ENCODE measurements around the gene IGF2BP2.
"Not testable (repeated sequence)": the region's sequence is repeated elsewhere in the genome, so short reads cannot be mapped to it uniquely, and the experiment has no call there.

IGF2BP2 gene

GRCh38 chr3:185640308-185640707, 184.5 kb downstream of the IGF2BP2 start:
- in situ Hi-C loops (cut with HindIII; ENCODE audit: low sequenced_read_pairs), result no loop called here
- TF ChIP-seq, protein P1, sequence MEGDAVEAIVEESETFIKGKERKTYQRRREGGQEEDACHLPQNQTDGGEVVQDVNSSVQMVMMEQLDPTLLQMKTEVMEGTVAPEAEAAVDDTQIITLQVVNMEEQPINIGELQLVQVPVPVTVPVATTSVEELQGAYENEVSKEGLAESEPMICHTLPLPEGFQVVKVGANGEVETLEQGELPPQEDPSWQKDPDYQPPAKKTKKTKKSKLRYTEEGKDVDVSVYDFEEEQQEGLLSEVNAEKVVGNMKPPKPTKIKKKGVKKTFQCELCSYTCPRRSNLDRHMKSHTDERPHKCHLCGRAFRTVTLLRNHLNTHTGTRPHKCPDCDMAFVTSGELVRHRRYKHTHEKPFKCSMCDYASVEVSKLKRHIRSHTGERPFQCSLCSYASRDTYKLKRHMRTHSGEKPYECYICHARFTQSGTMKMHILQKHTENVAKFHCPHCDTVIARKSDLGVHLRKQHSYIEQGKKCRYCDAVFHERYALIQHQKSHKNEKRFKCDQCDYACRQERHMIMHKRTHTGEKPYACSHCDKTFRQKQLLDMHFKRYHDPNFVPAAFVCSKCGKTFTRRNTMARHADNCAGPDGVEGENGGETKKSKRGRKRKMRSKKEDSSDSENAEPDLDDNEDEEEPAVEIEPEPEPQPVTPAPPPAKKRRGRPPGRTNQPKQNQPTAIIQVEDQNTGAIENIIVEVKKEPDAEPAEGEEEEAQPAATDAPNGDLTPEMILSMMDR (IDR thresholded peaks at IDR 0.05; ENCODE audit: low read depth, low read length), result no peak
- no peak overlapping the region for H3K4me3 ChIP-seq (ENCODE audit: low read depth, low read length)
- DNase-seq (ENCODE audit: low read depth, low spot score), result no peak

- no peak for DNase-seq (ENCODE audit: low read depth, low spot score)
- in situ Hi-C loops (cut with HindIII; ENCODE audit: low sequenced_read_pairs), result no loop called here
- TF ChIP-seq, protein P1 (IDR thresholded peaks at IDR 0.05; ENCODE audit: low read depth, low read length), result no peak
- no peak overlapping the region for H3K4me3 ChIP-seq (ENCODE audit: low read depth, low read length)
Observed at GRCh38 chr3:185639632-185640206, 185.1 kb downstream of the IGF2BP2 start.

- H3K4me3 ChIP-seq (ENCODE audit: low read depth, low read length); DNase-seq (ENCODE audit: low read depth, low spot score); in situ Hi-C loops (cut with HindIII; ENCODE audit: low sequenced_read_pairs): not testable (repeated sequence)
Observed at GRCh38 chr3:185638651-185639050, 186.2 kb downstream of the IGF2BP2 start.

- TF ChIP-seq, protein P1 (IDR thresholded peaks at IDR 0.05; ENCODE audit: low read depth, low read length), result no peak
- no peak for DNase-seq (ENCODE audit: low read depth, low spot score)
- no peak overlapping the region for H3K4me3 ChIP-seq (ENCODE audit: low read depth, low read length)
- in situ Hi-C loops (cut with HindIII; ENCODE audit: low sequenced_read_pairs), result no loop called here
Observed at GRCh38 chr3:185637388-185637787, 187.5 kb downstream of the IGF2BP2 start.

- DNase-seq (ENCODE audit: low read depth, low spot score), result no peak
- H3K4me3 ChIP-seq (ENCODE audit: low read depth, low read length), result no peak overlapping the region
- in situ Hi-C loops (cut with HindIII; ENCODE audit: low sequenced_read_pairs), result no loop called here
- TF ChIP-seq, protein P1 (IDR thresholded peaks at IDR 0.05; ENCODE audit: low read depth, low read length), result no peak
Observed at GRCh38 chr3:185632996-185633395, 191.8 kb downstream of the IGF2BP2 start.

- no peak overlapping the region for H3K4me3 ChIP-seq (ENCODE audit: low read depth, low read length)
- in situ Hi-C loops (cut with HindIII; ENCODE audit: low sequenced_read_pairs), result no loop called here
- no peak for DNase-seq (ENCODE audit: low read depth, low spot score)
- TF ChIP-seq, protein P1 (IDR thresholded peaks at IDR 0.05; ENCODE audit: low read depth, low read length), result no peak
Observed at GRCh38 chr3:185631508-185632206, 193.2 kb downstream of the IGF2BP2 start.

DNA sequence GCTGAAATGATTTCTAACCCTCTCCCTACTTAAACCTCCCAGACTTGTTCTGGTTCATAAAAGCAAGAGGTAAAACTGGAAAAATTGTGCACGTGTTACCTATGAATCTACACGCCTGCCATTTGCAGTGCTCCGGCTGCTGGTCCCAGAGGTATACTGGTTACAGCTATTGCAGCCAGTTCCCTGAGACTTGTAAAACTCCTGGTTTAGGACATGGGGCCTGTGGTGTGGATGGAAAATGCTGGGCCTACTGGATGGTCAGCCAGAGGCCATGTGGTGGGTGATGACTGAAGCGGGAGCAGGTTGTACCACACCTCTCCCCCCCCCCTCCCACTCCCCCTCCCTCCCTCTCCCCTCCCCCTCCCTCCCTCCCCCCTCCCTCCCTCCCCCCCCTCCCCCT, 193.7 kb downstream of the IGF2BP2 start:
- H3K4me3 ChIP-seq (ENCODE audit: low read depth, low read length), result no peak overlapping the region
- DNase-seq (ENCODE audit: low read depth, low spot score), result no peak
- TF ChIP-seq, protein P1 (IDR thresholded peaks at IDR 0.05; ENCODE audit: low read depth, low read length), result no peak
- in situ Hi-C loops (cut with HindIII; ENCODE audit: low sequenced_read_pairs), result no loop called here

Data from astrocyte of the spinal cord (primary cell).